Measurements from ENCODE around the gene PTGES. TPM values are rescaled to one million over a fixed set of nuclear protein-coding genes. Genes with fewer than 3 reads are reported as not detected.

Gene PTGES
- total and polyA plus RNA-seq, 9 of the 15 experiments (the other 6 are each of a cell fraction or from before 2014, with no cell fraction given), result 0.13 TPM; not detected in 8

DNA sequence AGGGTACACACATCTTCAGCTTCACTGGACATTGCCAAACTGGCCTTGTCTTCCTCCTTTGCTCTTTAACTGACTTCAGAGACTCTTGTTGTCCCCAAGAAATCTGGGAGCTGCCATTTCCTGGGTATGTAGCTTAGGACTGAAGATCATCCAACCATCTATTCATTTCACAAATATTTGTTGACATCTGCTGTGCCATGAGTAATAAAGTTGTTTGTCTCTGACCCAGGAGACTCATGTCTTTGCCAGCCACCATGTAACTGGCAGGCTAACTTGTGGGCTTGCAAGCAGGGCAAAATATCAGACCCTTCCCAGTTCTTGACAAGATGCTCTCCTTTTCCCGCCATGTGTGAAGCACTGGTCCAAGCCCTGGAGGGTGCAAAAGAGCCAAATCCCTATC, 33.0 kb upstream of the PTGES start:
- H2AFZ ChIP-seq (ENCODE audit: low read depth, low read length), result no peak overlapping the region
- DNase-seq (ENCODE audit: extremely low read depth in 1 of 4, low spot score in 3 of 4) (no peak), FAIRE-seq (no peak), ATAC-seq (no peak)
- H3K27me3 ChIP-seq (ENCODE audit: control insufficient read depth in 2 of 2, insufficient read depth in 2 of 2, low read length in 2 of 2), result no peaks in the 10 kb centered on the region
- POLR2A ChIA-PET, result interaction anchor here (0.6 to 1.3 kb wide), 5 partner anchors 41 to 144 kb away, joined by 3 to 5 read pairs (median 3); partner anchors contain the start of gene ASB6
- H3K27ac ChIP-seq (ENCODE audit: extremely low read depth, low read depth, low read length), result no peak overlapping the region
- no peaks in the 10 kb centered on the region for H3K9me1 ChIP-seq (ENCODE audit: control insufficient read depth, insufficient read depth, low read length)
- H3K79me2 ChIP-seq (ENCODE audit: control insufficient read depth, insufficient read depth, low read length), result no peaks in the 10 kb centered on the region
- H3K36me3 ChIP-seq (ENCODE audit: control insufficient read depth, insufficient read depth, low read length), result no peaks in the 10 kb centered on the region
- CTCF ChIA-PET (ENCODE audit: low intra/inter-chr PET ratio), result interaction anchor here (4.3 to 4.9 kb wide), 2 partner anchors 48 to 59 kb away, joined by 46 to 112 read pairs; no protein-coding TSS in a partner anchor
- H3K4me3 ChIP-seq, result no peak overlapping the region
- no peak overlapping the region for H3K9ac ChIP-seq (ENCODE audit: insufficient read depth in 1 of 2, low read depth in 2 of 2, low read length in 2 of 2)
- no peak overlapping the region for H3K4me2 ChIP-seq (ENCODE audit: insufficient read depth, low read length)
- in situ Hi-C loops (cut with MboI), result loop anchor here (10.0 to 25.0 kb wide), 2 partner anchors 1091 to 1499 kb away; partner anchors contain the start of genes GOLGA2 and SWI5
- WGBS (ENCODE audit: insufficient coverage, low coverage, missing lambda C conversion rate), result 59% methylated on average over 1 of the region's 1 CpG
- H3K4me1 ChIP-seq (replicated peaks in 1 of 2; ENCODE audit: control insufficient read depth in 2 of 2, insufficient read depth in 2 of 2, low read length in 2 of 2), result peaks cover 15 to 24% of the 10 kb centered on the region in 2 experiments; a peak in 4 of 5 replicates
- no peaks in the 10 kb centered on the region for H3K9me3 ChIP-seq (replicated peaks; ENCODE audit: control insufficient read depth, insufficient read depth, low read depth, low read length)
- no peaks in the 10 kb centered on the region for H4K20me1 ChIP-seq (replicated peaks; ENCODE audit: control insufficient read depth, insufficient read depth, low read length)
- no TSS peak for BruUV-seq (replicated peaks)
- intact Hi-C loops (cut with micrococcal nuclease), result loop anchor here (10.0 kb wide), 1 partner anchor 651 kb away; no protein-coding TSS in a partner anchor
- TF ChIP-seq KDM5B (IDR thresholded peaks at IDR 0.05; ENCODE audit: insufficient replicate concordance, low read depth, low read length) (no peak), HDAC1 (IDR thresholded peaks at IDR 0.05) (no peak), BRCA1 (IDR thresholded peaks at IDR 0.05) (no peak), BRCA1 (CRISPR knock-in tag; IDR thresholded peaks at IDR 0.05) (no peak), NFE2 (IDR thresholded peaks at IDR 0.05; ENCODE audit: low read depth) (no peak), TFAM (CRISPR knock-in tag; conservative IDR thresholded peaks at IDR 0.05) (no peak), IRF9 (tag; IDR thresholded peaks at IDR 0.05) (no peak), ZNF785 (CRISPR knock-in tag; IDR thresholded peaks at IDR 0.05) (no peak), FOS (IDR thresholded peaks at IDR 0.05; ENCODE audit: extremely low read depth, insufficient read length) (no peak), NR4A1 (CRISPR knock-in tag; IDR thresholded peaks at IDR 0.05) (no peak), NR4A1 (tag; IDR thresholded peaks at IDR 0.05) (no peak), XRCC5 (IDR thresholded peaks at IDR 0.05; ENCODE audit: low read depth, low read length) (no peak), ZNF436 (CRISPR knock-in tag; IDR thresholded peaks at IDR 0.05) (no peak), ZNF644 (tag; IDR thresholded peaks at IDR 0.05; ENCODE audit: low read depth) (no peak)
- TF ChIP-seq, protein P1, sequence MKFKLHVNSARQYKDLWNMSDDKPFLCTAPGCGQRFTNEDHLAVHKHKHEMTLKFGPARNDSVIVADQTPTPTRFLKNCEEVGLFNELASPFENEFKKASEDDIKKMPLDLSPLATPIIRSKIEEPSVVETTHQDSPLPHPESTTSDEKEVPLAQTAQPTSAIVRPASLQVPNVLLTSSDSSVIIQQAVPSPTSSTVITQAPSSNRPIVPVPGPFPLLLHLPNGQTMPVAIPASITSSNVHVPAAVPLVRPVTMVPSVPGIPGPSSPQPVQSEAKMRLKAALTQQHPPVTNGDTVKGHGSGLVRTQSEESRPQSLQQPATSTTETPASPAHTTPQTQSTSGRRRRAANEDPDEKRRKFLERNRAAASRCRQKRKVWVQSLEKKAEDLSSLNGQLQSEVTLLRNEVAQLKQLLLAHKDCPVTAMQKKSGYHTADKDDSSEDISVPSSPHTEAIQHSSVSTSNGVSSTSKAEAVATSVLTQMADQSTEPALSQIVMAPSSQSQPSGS (CRISPR knock-in tag; IDR thresholded peaks at IDR 0.05), result no peak
- TF ChIP-seq, protein P2, sequence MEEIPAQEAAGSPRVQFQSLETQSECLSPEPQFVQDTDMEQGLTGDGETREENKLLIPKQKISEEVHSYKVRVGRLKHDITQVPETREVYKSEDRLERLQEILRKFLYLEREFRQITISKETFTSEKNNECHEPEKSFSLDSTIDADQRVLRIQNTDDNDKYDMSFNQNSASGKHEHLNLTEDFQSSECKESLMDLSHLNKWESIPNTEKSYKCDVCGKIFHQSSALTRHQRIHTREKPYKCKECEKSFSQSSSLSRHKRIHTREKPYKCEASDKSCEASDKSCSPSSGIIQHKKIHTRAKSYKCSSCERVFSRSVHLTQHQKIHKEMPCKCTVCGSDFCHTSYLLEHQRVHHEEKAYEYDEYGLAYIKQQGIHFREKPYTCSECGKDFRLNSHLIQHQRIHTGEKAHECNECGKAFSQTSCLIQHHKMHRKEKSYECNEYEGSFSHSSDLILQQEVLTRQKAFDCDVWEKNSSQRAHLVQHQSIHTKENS (CRISPR knock-in tag; IDR thresholded peaks at IDR 0.05), result no peak
- TF ChIP-seq, protein P3, sequence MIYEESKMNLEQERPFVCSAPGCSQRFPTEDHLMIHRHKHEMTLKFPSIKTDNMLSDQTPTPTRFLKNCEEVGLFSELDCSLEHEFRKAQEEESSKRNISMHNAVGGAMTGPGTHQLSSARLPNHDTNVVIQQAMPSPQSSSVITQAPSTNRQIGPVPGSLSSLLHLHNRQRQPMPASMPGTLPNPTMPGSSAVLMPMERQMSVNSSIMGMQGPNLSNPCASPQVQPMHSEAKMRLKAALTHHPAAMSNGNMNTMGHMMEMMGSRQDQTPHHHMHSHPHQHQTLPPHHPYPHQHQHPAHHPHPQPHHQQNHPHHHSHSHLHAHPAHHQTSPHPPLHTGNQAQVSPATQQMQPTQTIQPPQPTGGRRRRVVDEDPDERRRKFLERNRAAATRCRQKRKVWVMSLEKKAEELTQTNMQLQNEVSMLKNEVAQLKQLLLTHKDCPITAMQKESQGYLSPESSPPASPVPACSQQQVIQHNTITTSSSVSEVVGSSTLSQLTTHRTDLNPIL (CRISPR knock-in tag; IDR thresholded peaks at IDR 0.05), result no peak
- TF ChIP-seq, protein P4, sequence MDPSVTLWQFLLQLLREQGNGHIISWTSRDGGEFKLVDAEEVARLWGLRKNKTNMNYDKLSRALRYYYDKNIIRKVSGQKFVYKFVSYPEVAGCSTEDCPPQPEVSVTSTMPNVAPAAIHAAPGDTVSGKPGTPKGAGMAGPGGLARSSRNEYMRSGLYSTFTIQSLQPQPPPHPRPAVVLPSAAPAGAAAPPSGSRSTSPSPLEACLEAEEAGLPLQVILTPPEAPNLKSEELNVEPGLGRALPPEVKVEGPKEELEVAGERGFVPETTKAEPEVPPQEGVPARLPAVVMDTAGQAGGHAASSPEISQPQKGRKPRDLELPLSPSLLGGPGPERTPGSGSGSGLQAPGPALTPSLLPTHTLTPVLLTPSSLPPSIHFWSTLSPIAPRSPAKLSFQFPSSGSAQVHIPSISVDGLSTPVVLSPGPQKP (CRISPR knock-in tag; IDR thresholded peaks at IDR 0.05), result no peak
